Measurements from ENCODE around the gene PRDM7.
"Not testable (repeated sequence)": the region's sequence is repeated elsewhere in the genome, so short reads cannot be mapped to it uniquely, and the experiment has no call there.

The PRDM7 gene

GRCh38 chr16:90011508-90011819 is 65.7 kb downstream of the PRDM7 start:
- DNase-seq = no peak

GRCh38 chr16:90010676-90011507 is 66.2 kb downstream of the PRDM7 start:
- no peak for DNase-seq

GRCh38 chr16:90009172-90009899 is 67.8 kb downstream of the PRDM7 start:
- peak; percentile 64 for DNase-seq

- peak; percentile 84 for DNase-seq
Observed at GRCh38 chr16:90008708-90009145, 68.4 kb downstream of the PRDM7 start.

- DNase-seq = not testable (repeated sequence)
Observed at GRCh38 chr16:90007635-90008234, 69.4 kb downstream of the PRDM7 start.

- no peak for DNase-seq
Observed at GRCh38 chr16:90007015-90007414, 70.1 kb downstream of the PRDM7 start.
